Skin of body (tissue), 2 donors: ENCODE data around the gene BAMBI. TPM values are rescaled to one million over a fixed set of nuclear protein-coding genes. Genes with fewer than 3 reads are reported as not detected.

Source experiments
- small RNA-seq: library from RNA; depleted of rRNA; stranded (forward); fragments of <200 nt; gene quantifications from one replicate; pipeline ENCODE3, GENCODE V24; 2014; ENCODE audit warnings: low replicate concordance
- total RNA-seq: library from RNA; depleted of rRNA; stranded (reverse); fragments of >200 nt; gene quantifications from one replicate; pipeline ENCODE4 v1.2.3, GENCODE V29; 2014

BAMBI gene
- total RNA-seq, 1 donor from 2014 or later = 8.0 TPM

Small RNAs within 50 kb of the gene (small RNA-seq; reads per million reads assigned to genes)
- not detected for gene RNU4ATAC6P
- not detected for gene RNU6-1067P

Other genes starting within 250 kb of the BAMBI start
- 92.3 TPM for gene WAC, start 144.4 kb upstream of the BAMBI start, total RNA-seq